Keratinocyte (primary cell): ENCODE results near the gene RAB11B.

Experiments
- CTCF ChIP-seq, 3 experiments: IDR thresholded peaks in 1 of 3; conservative IDR thresholded peaks in 1 of 3; optimal IDR thresholded peaks in 1 of 3; 2 replicates in 2 of 3; 3 replicates in 1 of 3; pipeline versions ENCODE3 to v1.5.1; 2011; ENCODE audit warnings: low read length in 3 of 3, mild to moderate bottlenecking in 3 of 3, moderate library complexity in 2 of 3, control low read depth in 1 of 3, inconsistent platforms in 1 of 3; ENCODE audit not compliant: insufficient read depth in 2 of 3; ENCODE audit errors: extremely low read depth in 1 of 3
- EZH2 ChIP-seq: IDR thresholded peaks from one replicate; pipeline ENCODE4 v1.6.1; 2012; ENCODE audit warnings: inconsistent platforms, mild to moderate bottlenecking, low read length, moderate library complexity

GRCh38 chr19:8396185-8396562, 6.0 kb downstream of the RAB11B start:
- TF ChIP-seq CTCF (optimal IDR thresholded peaks at IDR 0.05 in 1 of 3, IDR thresholded peaks at IDR 0.05 in 1 of 3, conservative IDR thresholded peaks at IDR 0.05 in 1 of 3; ENCODE audit: extremely low read depth in 1 of 3, insufficient read depth in 2 of 3, low read length in 3 of 3): no peak
- no peak for TF ChIP-seq EZH2
